Neuronal stem cell (in vitro differentiated cells): ENCODE data around the gene AUTS2.

Source experiments
- DNase-seq: peaks from one replicate; pipeline ENCODE4 v3.0.0-alpha.2; 2013; ENCODE audit warnings: low spot score
- H2AFZ ChIP-seq: one replicate; pipeline ENCODE4 v1.6.1; 2013; ENCODE audit warnings: mild to moderate bottlenecking, low read length, inconsistent platforms
- H2AK5ac ChIP-seq: 2 replicates; pipeline ENCODE4 v1.6.1; 2013; ENCODE audit warnings: low read depth, mild to moderate bottlenecking, inconsistent platforms, low read length, moderate library complexity, mixed read lengths
- H2BK120ac ChIP-seq: 2 replicates; pipeline ENCODE4 v1.6.1; 2013; ENCODE audit warnings: low read depth, mild to moderate bottlenecking, inconsistent platforms, low read length, moderate library complexity, mixed read lengths
- H2BK12ac ChIP-seq: one replicate; pipeline ENCODE4 v1.6.1; 2013; ENCODE audit warnings: low read length, inconsistent platforms
- H2BK15ac ChIP-seq: 2 replicates; pipeline ENCODE4 v1.6.1; 2013; ENCODE audit warnings: mild to moderate bottlenecking, low read length, inconsistent platforms, mixed read lengths
- H2BK5ac ChIP-seq: one replicate; pipeline ENCODE4 v1.6.1; 2013; ENCODE audit warnings: inconsistent platforms, mild to moderate bottlenecking, low read length, moderate library complexity
- H3K14ac ChIP-seq: one replicate; pipeline ENCODE4 v1.6.1; 2013; ENCODE audit warnings: low read length, inconsistent platforms
- H3K18ac ChIP-seq: 2 replicates; pipeline ENCODE4 v1.6.1; 2013; ENCODE audit warnings: low read length, inconsistent platforms
- H3K23ac ChIP-seq: 2 replicates; pipeline ENCODE4 v1.6.1; 2013; ENCODE audit warnings: low read depth, mild to moderate bottlenecking, mixed read lengths, low read length, inconsistent platforms; ENCODE audit not compliant: poor library complexity
- H3K27ac ChIP-seq: replicated peaks from 3 replicates; pipeline ENCODE4 v1.5.1; 2013; ENCODE audit warnings: low read length, inconsistent platforms
- H3K27me3 ChIP-seq, 3 experiments: 2 replicates each; pipeline ENCODE4 v1.6.1; 2013; ENCODE audit warnings: low read length in 3 of 3, mild to moderate bottlenecking in 2 of 3, inconsistent platforms in 1 of 3, low read depth in 1 of 3, mixed read lengths in 1 of 3, moderate library complexity in 1 of 3; ENCODE audit not compliant: control insufficient read depth in 3 of 3, insufficient read depth in 3 of 3
- H3K36me3 ChIP-seq, 2 donors: replicated peaks in 1 of 2; 2 replicates each; pipeline ENCODE4 v1.6.1; 2013; ENCODE audit warnings: low read length in 2 of 2; ENCODE audit not compliant: control insufficient read depth in 2 of 2, insufficient read depth in 2 of 2
- H3K4ac ChIP-seq: 2 replicates; pipeline ENCODE4 v1.6.1; 2013; ENCODE audit warnings: inconsistent platforms, mild to moderate bottlenecking, low read length, moderate library complexity
- H3K4me1 ChIP-seq, 2 donors: 1 replicate in 1 of 2; 2 replicates in 1 of 2; pipeline ENCODE4 v1.6.1; 2013; ENCODE audit warnings: low read length in 2 of 2, low read depth in 1 of 2; ENCODE audit not compliant: control insufficient read depth in 2 of 2, insufficient read depth in 1 of 2
- H3K4me2 ChIP-seq: one replicate; pipeline ENCODE4 v1.6.1; 2013; ENCODE audit warnings: mild to moderate bottlenecking, low read length, inconsistent platforms; ENCODE audit not compliant: insufficient read depth, poor library complexity, severe bottlenecking
- H3K4me3 ChIP-seq, 2 donors: 2 replicates each; pipeline ENCODE4 v1.5.1; 2013; ENCODE audit warnings: low read length in 2 of 2, mild to moderate bottlenecking in 2 of 2, inconsistent platforms in 1 of 2, moderate library complexity in 1 of 2
- H3K79me1 ChIP-seq: one replicate; pipeline ENCODE4 v1.6.1; 2013; ENCODE audit warnings: low read depth, mild to moderate bottlenecking, inconsistent platforms, low read length, moderate library complexity
- H3K9ac ChIP-seq: one replicate; pipeline ENCODE4 v1.6.1; 2013; ENCODE audit warnings: mild to moderate bottlenecking, low read depth, low read length, inconsistent platforms; ENCODE audit not compliant: poor library complexity
- H3K9me3 ChIP-seq, 2 donors: replicated peaks in 1 of 2; 2 replicates each; pipeline versions ENCODE3 to v1.6.1; 2013; ENCODE audit warnings: low read length in 2 of 2, mild to moderate bottlenecking in 2 of 2, inconsistent platforms in 1 of 2, low read depth in 1 of 2, mixed read lengths in 1 of 2, moderate library complexity in 1 of 2; ENCODE audit not compliant: control insufficient read depth in 2 of 2, insufficient read depth in 1 of 2
- H4K8ac ChIP-seq: one replicate; pipeline ENCODE4 v1.6.1; 2013; ENCODE audit warnings: low read depth, mild to moderate bottlenecking, inconsistent platforms, low read length, moderate library complexity
- H4K91ac ChIP-seq: one replicate; pipeline ENCODE4 v1.6.1; 2013; ENCODE audit warnings: low read length, low read depth, mild to moderate bottlenecking, inconsistent platforms; ENCODE audit not compliant: poor library complexity
- WGBS, 2 donors: extraction: QIAGEN DNeasy Blood & Tissue Kit; methylation state at CpG; one replicate each; pipeline ENCODE4 v1.1.7; 2013; ENCODE audit warnings: missing lambda C conversion rate in 2 of 2, mixed read lengths in 1 of 2; ENCODE audit not compliant: insufficient read length in 2 of 2, insufficient replicate concordance in 1 of 2; ENCODE audit errors: extremely low coverage in 2 of 2; 5-methylcytosine and 5-hydroxymethylcytosine counted together

Gene AUTS2

GRCh38 chr7:70699271-70699670, 1101.0 kb downstream of the AUTS2 start:
- H2BK15ac ChIP-seq: no peak overlapping the region
- no peak overlapping the region for H3K14ac ChIP-seq
- H2AK5ac ChIP-seq: no peak overlapping the region
- DNase-seq: no peak
- H3K4me1 ChIP-seq: peaks cover 13 to 43% of the 10 kb centered on the region in 2 donors
- H3K36me3 ChIP-seq: peaks cover 0 to 63% of the 10 kb centered on the region in 2 donors
- peaks cover 0 to 8% of the 10 kb centered on the region in 2 donors for H3K9me3 ChIP-seq
- H3K4me3 ChIP-seq: no peak overlapping the region
- H3K79me1 ChIP-seq: peaks cover 6% of the 10 kb centered on the region
- H3K4ac ChIP-seq: no peak overlapping the region
- H4K91ac ChIP-seq: no peak overlapping the region
- H2BK120ac ChIP-seq: no peak overlapping the region
- H3K9ac ChIP-seq: no peak overlapping the region
- H3K18ac ChIP-seq: no peak overlapping the region
- no peak overlapping the region for H2BK5ac ChIP-seq
- no peak overlapping the region for H2BK12ac ChIP-seq
- WGBS, 2 donors: no CpG with 5 or more reads among the region's 3 CpGs
- H3K4me2 ChIP-seq: no peak overlapping the region
- no peak overlapping the region for H3K23ac ChIP-seq
- no peak overlapping the region for H3K27ac ChIP-seq
- H3K27me3 ChIP-seq: no peaks in the 10 kb centered on the region
- H4K8ac ChIP-seq: no peak overlapping the region
- H2AFZ ChIP-seq: no peak overlapping the region

- H3K4me3 ChIP-seq: no peak overlapping the region
- no peak overlapping the region for H4K8ac ChIP-seq
- H3K79me1 ChIP-seq: peaks cover 4% of the 10 kb centered on the region
- H2BK12ac ChIP-seq: no peak overlapping the region
- peaks cover 0 to 15% of the 10 kb centered on the region in 2 donors for H3K9me3 ChIP-seq
- H2AK5ac ChIP-seq: no peak overlapping the region
- no peak overlapping the region for H3K9ac ChIP-seq
- H3K36me3 ChIP-seq: peaks cover 0 to 73% of the 10 kb centered on the region in 2 donors
- H2AFZ ChIP-seq: no peak overlapping the region
- no peak overlapping the region for H3K14ac ChIP-seq
- no peak overlapping the region for H3K18ac ChIP-seq
- WGBS, 2 donors: no CpG with 5 or more reads among the region's 11 CpGs
- peaks cover 13 to 43% of the 10 kb centered on the region in 2 donors for H3K4me1 ChIP-seq
- H4K91ac ChIP-seq: no peak overlapping the region
- H2BK120ac ChIP-seq: no peak overlapping the region
- H3K4me2 ChIP-seq: no peak overlapping the region
- H2BK15ac ChIP-seq: no peak overlapping the region
- H2BK5ac ChIP-seq: no peak overlapping the region
- DNase-seq: peak; percentile 29
- H3K27me3 ChIP-seq: no peaks in the 10 kb centered on the region
- no peak overlapping the region for H3K27ac ChIP-seq
- H3K4ac ChIP-seq: no peak overlapping the region
- H3K23ac ChIP-seq: no peak overlapping the region
Observed at GRCh38 chr7:70700055-70700940, 1102.0 kb downstream of the AUTS2 start.

- Histone ChIP-seq H3K14ac (no peak overlapping the region), H2BK5ac (no peak overlapping the region), H3K9me3 (peaks cover 0 to 22% of the 10 kb centered on the region in 2 donors), H3K27ac (no peak overlapping the region), H2AK5ac (no peak overlapping the region), H3K4me1 (peaks cover 13 to 43% of the 10 kb centered on the region in 2 donors), H3K4ac (no peak overlapping the region), H3K79me1 (peaks cover 4% of the 10 kb centered on the region), H3K4me3 (no peak overlapping the region), H3K27me3 (no peaks in the 10 kb centered on the region), H4K91ac (no peak overlapping the region), H2BK120ac (no peak overlapping the region), H3K23ac (no peak overlapping the region), H3K9ac (no peak overlapping the region), H3K36me3 (peaks cover 0 to 80% of the 10 kb centered on the region in 2 donors), H4K8ac (no peak overlapping the region), H2AFZ (no peak overlapping the region), H2BK12ac (no peak overlapping the region), H3K4me2 (no peak overlapping the region), H2BK15ac (no peak overlapping the region), H3K18ac (no peak overlapping the region)
- no CpG with 5 or more reads among the region's 6 CpGs for WGBS, 2 donors
- DNase-seq: no peak
Observed at GRCh38 chr7:70700941-70701425, 1102.7 kb downstream of the AUTS2 start.

DNA sequence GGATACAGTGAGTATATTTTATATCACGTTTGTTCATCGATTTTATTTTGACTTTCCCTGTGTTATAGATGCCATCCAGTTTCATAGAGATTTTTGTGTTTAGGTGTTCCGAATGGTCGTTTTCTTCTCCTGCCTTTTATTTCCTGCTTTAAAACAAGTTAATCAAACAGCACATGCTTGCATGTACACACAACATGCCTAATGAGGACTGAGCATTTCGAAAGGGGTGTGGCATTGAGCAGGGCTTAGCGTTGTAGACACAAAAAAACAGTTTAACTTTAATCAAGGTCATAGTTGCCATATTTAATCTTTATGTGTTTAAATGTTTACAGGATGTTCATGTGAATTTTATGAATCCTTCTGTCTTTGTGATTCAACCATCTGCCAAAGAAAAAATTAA, 1103.2 kb downstream of the AUTS2 start:
- no peak overlapping the region for H4K8ac ChIP-seq
- H2BK12ac ChIP-seq: no peak overlapping the region
- peaks cover 0 to 85% of the 10 kb centered on the region in 2 donors for H3K36me3 ChIP-seq
- H2AFZ ChIP-seq: no peak overlapping the region
- H3K23ac ChIP-seq: no peak overlapping the region
- peaks cover 12 to 43% of the 10 kb centered on the region in 2 donors for H3K4me1 ChIP-seq
- H2BK120ac ChIP-seq: no peak overlapping the region
- H3K4me2 ChIP-seq: no peak overlapping the region
- H3K27me3 ChIP-seq: no peaks in the 10 kb centered on the region
- H3K4me3 ChIP-seq: no peak overlapping the region
- H2BK15ac ChIP-seq: no peak overlapping the region
- no peak for DNase-seq
- peaks cover 0 to 22% of the 10 kb centered on the region in 2 donors for H3K9me3 ChIP-seq
- peaks cover 4% of the 10 kb centered on the region for H3K79me1 ChIP-seq
- no peak overlapping the region for H2BK5ac ChIP-seq
- no peak overlapping the region for H3K27ac ChIP-seq
- no peak overlapping the region for H2AK5ac ChIP-seq
- H4K91ac ChIP-seq: no peak overlapping the region
- no peak overlapping the region for H3K18ac ChIP-seq
- no peak overlapping the region for H3K14ac ChIP-seq
- H3K9ac ChIP-seq: no peak overlapping the region
- WGBS, 2 donors: no CpG with 5 or more reads among the region's 6 CpGs
- no peak overlapping the region for H3K4ac ChIP-seq
